Hair follicle dermal papilla cell (primary cell): ENCODE data around the gene PROZ. TPM values are rescaled to one million over a fixed set of nuclear protein-coding genes. Genes with fewer than 3 reads are reported as not detected.

Experiments
- small RNA-seq: library from RNA; depleted of rRNA; stranded (forward); fragments of <200 nt; gene quantifications from one replicate; pipeline ENCODE3, GENCODE V24; 2012
- total RNA-seq: library from RNA; depleted of rRNA; stranded (reverse); fragments of >200 nt; gene quantifications from 2 replicates; pipeline ENCODE4 v1.2.3, GENCODE V29; 2012

Gene PROZ
- total RNA-seq = not detected in 2 replicates

GRCh38 chr13:113157929-113158747, at the start of gene PROZ:
Gene PROZ (plus strand): TSS chr13:113158648. CDS start chr13:113158661, 13 bp downstream.

GRCh38 chr13:113122550-113123225, 35.8 kb upstream of the PROZ start, which contains the start of gene F10:
Gene F10 (plus strand): TSS chr13:113122799. CDS start chr13:113122856, 57 bp downstream.

GRCh38 chr13:113208421-113209335, 50.2 kb downstream of the PROZ start, which contains the start of gene PCID2:
Gene PCID2 (minus strand): TSS chr13:113208669. CDS start chr13:113208634, 35 bp downstream.

GRCh38 chr13:113209336-113209758, 50.9 kb downstream of the PROZ start, which contains the start of gene CUL4A:
Gene CUL4A (plus strand): TSS chr13:113209613. CDS start chr13:113209628, 15 bp downstream.

Small RNAs within 50 kb of the gene (small RNA-seq; reads per million reads assigned to genes)
- gene AL137002.1 = not detected

Other genes starting within 250 kb of the PROZ start
- 1.7 and 2.1 TPM in 2 replicates for gene MCF2L, start 189.4 kb upstream of the PROZ start, total RNA-seq
- gene F7, start 52.9 kb upstream of the PROZ start, total RNA-seq = under 0.01 and 0.12 TPM in 2 replicates
- 5.7 and 10.6 TPM in 2 replicates for gene F10, start 35.8 kb upstream of the PROZ start, total RNA-seq
- gene PCID2, start 50.0 kb downstream of the PROZ start, total RNA-seq = 44.4 and 58.6 TPM in 2 replicates
- gene CUL4A, start 51.0 kb downstream of the PROZ start, total RNA-seq = 111 and 133 TPM in 2 replicates
- 203 and 213 TPM in 2 replicates for gene LAMP1, start 138.6 kb downstream of the PROZ start, total RNA-seq
- 0.73 and 1.3 TPM in 2 replicates for gene GRTP1, start 205.5 kb downstream of the PROZ start, total RNA-seq